CD4-positive, alpha-beta T cell treated with Interleukin-15 for 4 hours (primary cell): ENCODE measurements around the gene ARL11.

ENCODE experiments used
- DNase-seq: peaks from one replicate; pipeline ENCODE4 v3.0.0-alpha.2; 2020; ENCODE audit warnings: low spot score

ARL11 gene

DNA sequence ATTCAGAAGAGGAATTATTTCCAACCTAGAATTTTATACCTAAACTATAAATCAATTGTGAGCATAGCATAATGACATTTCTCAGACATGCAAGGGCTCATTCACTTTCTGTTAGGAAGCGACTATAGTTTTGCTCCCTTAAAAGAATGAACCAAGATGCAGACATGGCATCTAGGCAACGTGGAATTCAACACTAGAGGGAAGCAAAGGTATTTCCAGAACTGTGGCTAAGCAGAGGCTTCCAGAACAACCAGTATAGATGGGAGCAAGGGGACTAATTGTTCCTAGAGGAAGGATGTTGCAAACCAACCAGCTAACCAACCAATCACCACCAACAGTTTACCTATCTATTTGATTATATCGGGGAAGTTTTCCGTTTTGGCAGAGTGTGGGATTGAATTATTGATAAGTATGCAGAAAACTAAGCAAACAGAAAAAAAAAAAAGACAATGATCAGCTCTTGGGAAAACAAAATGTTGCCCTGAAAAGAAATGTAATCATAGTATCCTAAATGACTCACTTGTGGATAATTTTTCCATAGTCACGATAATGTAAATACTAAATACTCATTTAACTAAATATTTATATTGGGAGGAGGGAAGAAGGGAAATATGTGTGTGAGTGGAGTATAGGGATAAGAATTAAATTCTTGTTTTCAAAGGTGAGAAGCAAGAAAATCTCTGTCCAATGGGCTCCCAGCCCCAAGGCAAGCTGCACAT is 21.1 kb downstream of the ARL11 start:
- no peak for DNase-seq

DNA sequence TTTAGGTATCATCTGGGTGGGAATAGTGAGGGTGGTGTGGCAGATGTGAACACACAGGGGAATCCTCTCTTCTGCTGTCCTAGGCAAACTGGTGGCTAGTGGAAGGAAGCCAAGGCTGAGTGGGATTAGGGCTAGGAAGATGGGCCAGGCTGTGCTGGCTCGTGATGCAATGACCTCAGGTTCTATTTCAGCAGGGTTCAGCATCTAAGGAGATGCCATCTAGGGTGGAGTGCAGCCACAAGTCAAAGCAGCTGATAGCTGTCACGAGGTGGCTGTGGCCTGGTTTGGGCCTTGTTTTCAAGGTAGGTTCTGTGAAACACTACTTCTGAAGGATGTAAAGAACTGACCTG is 21.6 kb downstream of the ARL11 start:
- no peak for DNase-seq

DNA sequence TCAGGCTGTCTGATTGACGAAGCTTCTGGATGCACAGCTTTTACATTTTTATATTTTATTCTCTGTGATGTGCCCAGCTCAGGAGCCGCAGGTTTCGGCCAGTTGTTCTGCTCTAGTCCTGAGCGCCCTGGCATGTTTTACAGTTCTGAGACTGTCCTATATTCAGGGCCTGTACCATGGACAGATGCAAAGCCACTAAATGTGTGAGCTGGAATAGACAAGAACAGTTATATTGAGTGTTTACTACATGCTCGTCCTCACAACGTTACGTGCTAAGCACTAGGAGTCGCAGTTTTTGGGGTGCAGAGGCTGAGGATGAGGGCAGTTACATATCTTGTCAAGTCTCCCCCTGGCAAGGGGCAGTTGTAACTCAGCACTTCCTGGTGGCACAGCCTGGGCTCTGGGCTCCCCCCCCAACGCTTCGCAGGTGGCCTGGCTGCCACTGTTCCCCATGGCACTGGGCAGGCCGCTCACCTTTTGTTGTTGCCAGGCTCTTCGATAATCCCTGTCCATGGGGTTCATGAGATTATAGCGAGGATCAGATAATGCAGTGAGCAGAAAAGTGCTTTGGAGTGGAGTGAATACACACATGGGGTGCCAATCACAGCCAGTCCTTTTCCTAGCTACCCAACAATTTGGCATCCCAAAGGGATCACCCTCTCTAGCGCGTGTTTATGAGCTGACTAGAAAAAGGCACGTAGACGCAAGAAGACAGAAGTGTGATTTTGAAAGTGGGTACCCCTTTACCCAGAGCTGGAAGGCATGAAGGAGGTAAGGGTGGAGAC is 23.5 kb downstream of the ARL11 start:
- DNase-seq: no peak

DNA sequence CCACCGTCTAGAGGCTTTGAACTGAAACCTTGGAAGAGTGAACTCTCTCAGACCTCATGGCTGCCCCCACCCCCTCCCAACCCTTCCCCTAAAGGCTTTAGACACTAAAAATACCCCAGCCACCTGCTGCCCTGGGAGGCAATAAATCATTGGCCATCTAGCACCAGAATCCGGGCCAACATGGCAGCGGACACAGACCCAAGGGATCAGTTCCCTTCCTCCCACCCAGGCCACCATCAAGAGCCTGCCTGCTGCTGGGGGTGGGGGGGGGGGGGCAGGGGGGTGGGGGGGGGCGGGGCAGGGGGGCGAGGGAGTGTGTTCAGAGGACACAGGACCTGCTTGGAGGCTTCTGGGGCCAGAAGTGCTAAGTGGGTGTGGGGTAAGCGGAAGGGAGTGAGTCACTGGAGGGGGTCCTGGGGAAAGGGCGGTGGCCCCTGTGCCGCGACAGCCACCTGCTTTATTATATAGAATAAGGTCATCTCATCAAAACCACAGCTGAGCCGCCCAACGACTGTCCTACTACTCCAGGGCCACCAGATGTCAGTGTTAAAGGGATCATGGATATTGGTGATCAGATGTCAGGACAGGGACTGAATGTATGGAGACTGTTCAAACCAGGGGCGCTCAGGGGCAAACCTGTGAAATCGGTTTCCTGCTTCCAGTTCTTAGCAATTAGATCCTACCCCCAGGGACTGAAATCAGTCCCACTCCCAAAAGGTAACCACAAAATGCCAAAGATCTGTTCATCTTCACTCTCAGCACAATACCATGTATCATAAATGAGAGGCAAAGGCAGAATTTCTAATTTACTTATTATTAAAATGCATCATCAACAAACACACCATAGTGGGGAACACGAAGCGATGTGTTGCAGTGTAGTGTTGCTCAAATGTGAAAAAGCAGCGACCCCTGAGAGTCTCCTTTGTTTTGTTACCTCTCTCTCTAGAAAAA is 24.3 kb downstream of the ARL11 start:
- peak; percentile 24 for DNase-seq

DNA sequence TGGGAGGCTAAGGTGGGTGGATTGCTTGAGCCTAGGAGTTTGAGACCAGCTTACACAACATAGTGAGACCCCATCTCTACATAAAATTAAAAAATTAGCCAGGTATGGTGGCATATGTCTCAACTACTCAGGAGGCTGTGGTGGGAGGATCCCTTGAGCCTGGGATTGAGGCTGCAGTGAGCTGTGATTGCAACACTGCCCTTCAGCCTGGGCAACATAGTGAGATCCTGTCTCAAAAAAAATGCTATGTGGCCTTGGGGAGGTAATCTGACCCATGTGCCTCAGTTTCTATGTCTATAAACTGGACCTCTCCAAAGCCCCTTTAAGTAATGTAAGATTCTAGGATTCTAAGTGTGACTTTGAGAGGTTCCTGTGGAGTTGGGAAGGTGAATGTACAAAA is 25.2 kb downstream of the ARL11 start:
- no peak for DNase-seq

DNA sequence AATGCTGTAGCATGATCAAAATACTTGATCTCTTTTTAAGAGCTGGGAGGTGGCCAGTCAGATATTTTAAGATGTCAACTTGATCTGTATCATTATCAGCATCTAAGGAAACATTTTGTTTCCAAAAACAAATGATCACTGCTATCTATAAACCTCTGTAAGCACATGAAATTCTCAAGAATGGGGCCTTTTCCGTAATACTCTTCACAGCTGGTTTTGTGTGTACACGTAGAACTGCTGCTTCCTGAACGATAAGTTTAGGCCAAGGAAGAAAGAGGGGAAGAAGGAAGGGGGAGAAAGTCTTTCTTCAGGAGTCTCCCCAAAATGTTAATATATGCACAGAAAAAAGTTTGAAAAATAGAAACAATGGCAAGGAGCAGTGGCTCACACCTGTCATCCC is 25.7 kb downstream of the ARL11 start:
- DNase-seq: no peak

DNA sequence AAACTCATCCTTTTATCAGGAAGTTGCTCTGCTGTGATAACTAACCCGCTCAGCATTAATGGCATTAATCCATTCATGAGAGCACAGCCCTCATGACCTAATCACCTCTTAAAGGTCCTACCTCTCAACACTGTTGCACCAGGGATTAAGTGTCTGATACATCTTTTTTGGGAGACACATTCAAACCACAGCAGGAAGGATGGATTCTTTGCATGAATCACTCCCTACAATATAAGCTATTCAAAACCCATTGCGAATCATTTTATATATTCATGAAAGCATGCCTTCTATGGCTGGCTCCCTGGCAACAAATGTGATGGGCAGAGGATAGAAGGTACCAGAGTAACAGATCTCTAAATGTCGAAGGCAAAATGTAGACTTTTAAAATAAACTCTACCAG is 27.6 kb downstream of the ARL11 start:
- DNase-seq: no peak

DNA sequence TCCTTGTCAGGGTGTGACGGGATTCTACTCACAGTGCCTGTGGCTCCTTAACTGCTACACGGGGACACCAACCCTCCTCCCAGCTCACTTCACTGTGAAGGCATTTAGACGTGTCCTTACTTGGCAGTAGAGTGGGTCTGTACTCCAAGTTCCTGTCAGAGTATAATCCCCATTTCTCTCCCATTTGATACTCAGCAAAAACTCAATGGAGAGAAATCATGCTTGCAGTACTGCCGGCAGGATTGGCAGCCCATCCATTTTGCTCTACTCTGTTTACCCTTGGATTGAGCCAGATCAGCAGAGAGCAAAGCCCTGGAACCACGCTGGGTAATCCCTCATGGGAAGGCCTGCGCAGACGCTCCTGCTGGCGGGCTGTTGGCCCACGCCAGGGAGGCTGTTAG is 28.9 kb downstream of the ARL11 start:
- DNase-seq: no peak

DNA sequence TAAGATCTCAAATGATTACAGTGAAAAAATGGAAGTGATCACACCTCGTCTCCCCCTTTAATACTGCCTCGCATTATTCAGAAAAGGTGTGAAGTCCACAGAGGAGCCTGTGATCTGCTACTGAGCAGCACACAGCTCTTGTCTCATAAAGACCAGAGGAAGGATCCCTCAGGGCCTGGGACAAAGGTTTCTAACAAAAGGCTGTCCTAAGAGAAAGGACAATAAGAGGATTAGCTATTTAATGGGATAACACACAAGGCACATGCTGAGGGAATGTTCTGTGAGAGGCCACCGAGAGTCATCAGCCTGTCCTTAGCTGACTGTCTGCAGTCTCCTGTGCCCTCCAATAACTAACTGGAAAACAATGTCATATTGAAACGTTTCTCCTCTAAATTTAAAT is 36.3 kb downstream of the ARL11 start:
- DNase-seq: no peak

DNA sequence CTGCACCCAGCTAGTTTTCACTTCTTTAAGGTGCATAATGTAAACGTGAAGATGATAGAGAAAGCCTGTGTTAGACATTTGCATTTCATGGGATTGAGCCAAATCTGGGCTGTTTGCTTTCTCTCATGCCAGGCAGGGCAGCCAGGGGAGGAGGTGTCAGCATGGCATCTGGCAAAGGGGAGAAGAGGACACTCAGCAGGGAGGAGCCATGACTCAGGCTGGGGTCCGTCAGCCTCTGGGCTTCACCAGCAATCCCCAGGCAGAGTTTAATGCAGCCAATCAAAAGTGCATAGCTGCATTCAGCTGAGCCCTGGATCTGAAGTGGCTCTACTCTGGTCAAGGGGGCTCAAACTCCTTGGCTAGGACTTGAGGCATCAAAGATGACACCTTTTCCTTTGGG is 39.5 kb downstream of the ARL11 start:
- no peak for DNase-seq

DNA sequence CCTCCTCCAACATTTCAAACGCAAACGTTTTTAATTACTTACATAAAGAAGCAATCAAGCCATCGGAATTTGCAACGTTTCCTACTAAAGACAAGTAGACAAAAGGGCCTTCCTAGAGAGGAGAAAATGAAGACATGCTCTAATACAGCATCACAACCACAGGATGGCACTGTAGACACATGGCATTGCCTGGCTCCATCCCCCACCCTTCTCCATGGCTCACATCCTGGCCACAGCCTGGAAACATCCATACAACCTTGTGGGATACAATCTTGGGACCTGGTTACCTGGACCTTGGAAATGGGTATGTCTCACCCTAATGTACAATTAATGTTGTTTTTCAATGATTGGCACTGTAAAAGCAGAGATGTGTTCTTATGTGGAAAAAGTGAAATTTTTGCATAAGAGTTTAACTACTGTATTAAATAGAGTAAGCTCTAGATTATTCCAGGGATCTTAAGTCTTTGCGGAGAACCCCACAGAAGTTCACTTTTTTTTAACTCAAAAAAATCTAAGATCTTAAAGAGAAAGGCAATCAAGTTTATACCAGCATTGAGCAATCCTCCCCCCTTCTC is 41.5 kb downstream of the ARL11 start:
- no peak for DNase-seq

DNA sequence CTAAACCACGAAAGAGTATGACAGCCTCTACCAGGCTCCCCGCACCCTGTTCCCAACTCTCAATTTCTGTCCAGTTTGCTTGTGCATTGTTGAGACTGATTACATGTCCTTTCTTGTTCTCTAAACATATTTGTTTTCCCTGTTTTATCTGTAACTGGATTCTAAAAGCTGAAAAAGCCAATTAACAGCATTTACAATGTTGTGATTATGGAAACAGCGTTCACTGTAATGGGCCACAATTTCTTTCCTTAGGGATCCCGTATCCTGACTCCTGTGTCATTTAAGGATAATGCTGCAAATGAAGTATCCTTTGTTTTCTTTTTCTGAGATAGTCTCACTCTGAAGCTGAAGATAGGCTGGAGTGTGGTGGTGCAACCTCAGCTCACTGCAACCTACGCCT is 42.5 kb downstream of the ARL11 start:
- no peak for DNase-seq

DNA sequence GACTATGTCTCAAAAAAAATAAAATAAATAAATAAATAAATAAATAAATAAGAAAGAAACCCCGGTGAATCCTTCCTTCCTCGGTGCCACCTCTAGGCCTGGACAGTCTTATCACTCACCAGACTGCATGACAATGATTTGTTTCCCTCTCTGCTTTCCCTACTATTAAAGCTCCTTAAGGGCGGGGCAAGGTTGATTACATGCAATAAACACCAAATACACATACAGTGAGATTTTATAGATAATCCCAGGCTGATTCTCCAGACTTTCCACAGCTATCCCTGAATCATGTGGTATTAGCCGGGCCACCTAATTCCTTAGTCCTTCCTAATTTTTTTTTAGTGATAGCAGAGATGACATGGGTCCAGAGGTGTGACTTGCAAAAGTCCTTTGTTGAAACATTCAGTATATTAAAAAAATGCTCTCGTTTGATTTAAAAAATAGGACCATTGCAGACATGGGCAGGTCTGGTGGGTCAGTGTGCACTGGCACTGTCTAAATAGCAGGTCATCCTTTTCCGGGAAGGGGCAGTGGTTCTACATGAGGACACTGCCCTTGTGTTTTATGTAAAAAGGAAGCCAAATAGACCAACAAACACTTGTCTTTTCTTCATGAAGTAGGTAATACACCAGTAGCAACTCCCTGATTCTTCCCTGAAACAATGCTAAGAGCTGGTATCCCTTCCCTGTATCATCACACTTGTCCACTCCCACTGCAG is 48.4 kb downstream of the ARL11 start:
- DNase-seq: no peak

DNA sequence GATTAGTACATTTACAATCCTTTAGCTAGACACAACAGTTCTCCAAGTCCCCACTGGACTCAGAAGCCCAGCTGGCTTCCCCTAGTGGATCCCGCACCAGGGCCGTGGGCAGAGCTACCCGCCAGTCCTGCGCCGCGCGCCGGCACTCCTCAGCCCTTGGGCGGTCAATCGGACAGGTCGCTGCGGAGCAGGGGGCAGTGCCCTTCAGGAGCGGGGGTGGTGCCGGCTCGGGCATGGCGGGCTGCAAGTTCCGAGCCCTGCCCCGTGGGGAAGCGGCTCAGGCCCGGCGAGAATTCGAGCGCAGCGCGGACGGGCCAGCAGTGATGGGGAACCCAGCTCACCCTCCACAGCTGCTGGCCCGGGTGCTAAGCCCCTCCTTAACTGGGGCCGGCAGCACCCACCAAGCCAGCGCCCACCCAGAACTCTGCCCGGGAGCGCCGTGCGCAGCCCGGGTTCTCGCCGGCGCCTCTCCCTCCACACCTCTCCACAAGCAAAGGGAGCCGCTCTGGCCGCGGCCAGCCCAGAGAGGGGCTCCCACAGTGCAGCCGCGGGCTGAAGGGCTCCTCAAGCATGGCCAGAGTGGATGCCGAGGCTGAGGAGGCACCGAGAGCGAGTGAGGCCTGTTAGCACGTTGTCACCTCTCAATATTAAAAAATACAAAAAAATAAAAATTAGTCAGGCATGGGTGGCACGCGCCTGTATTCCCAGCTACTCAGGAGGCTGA is 50.0 kb downstream of the ARL11 start:
- DNase-seq: no peak

DNA sequence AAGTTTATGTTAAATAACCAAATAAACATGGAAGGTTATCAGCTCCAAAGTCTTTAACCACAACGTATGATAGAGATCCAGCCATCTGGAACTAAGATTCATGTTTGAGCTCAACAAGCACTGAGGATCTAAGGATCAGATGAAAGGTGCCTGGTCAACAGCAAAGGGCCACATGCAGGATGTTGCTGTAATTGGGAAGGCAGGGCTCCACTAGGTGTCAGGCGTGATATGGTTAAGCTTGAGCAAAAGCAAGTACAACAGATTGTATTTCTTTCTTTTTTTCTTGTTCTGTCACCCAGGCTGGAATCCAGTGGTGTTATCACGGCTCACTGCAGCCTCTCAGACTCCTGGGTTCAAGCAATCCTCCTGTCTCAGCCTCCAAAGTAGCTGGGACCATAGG is 50.9 kb downstream of the ARL11 start:
- DNase-seq: no peak

DNA sequence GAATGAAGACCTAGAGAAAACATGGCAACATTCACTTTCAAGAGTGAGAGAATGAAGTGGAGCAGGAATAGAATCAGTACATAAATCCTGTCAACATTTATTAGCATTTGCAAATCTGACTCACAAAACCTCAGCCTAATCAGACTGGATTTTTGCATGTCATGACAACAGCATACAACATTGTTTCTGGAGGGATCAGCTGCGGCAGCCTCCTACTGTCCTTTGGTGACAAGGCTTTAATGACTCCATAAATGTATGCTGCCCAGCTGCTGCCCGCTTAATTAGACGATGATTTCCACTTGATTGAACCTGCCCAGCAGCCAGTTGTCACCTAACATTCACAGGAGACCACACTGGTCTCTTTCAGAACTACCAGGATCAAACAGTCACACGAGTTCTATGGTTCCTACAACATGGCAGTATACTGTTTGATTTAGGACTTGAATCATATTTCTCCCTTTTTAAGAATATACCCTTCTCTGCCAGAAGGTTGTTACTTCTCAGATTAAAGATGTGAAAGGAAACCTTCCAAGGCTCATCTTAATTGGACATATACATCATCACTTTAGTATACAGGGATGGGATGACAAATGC is 53.6 kb downstream of the ARL11 start:
- DNase-seq: no peak
